ENCODE data around the gene DUS2. TPM values are rescaled to one million over a fixed set of nuclear protein-coding genes. Genes with fewer than 3 reads are reported as not detected.

DUS2 gene
- total RNA-seq, 2 experiments from 2014 or later: 19.9 to 32.4 TPM

DNA sequence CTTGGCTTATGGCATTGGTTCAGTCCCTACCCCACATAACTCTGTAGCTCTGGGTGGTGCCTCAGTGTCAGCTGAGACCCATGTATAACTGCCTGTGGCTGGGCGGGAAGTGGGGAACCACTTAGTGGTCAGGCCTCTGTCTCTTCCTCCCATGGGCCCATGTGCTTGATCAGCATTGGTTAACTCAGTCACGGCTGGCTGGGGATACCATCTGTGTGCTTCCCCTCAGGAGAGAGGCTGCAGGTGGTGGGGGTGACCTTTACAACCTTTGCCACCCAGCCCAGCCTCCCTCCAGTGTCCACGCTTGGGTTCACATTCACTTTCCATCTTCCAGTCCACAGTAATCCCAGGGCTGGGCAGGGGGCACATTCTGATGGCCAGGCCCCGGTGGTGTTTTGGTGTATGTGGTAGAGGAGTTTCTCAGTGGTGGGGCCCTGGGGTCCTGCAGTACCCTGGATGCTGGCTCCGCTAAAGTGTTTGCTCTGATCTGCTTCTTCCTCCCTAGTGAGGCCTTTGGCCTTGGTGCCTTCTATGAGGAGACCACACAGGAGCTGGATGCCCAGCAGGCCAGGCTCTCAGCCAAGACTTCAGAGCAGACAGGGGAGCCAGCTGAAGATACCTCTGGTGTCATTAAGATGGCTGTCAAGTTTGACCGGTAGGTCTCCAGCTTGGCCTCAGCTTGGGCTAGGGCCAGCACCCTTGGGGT, 51.9 kb downstream of the DUS2 start:
- no peak for TF ChIP-seq EZH2phosphoT487 (IDR thresholded peaks at IDR 0.05; ENCODE audit: borderline replicate concordance, low read depth, low read length)
- TF ChIP-seq, protein P1, sequence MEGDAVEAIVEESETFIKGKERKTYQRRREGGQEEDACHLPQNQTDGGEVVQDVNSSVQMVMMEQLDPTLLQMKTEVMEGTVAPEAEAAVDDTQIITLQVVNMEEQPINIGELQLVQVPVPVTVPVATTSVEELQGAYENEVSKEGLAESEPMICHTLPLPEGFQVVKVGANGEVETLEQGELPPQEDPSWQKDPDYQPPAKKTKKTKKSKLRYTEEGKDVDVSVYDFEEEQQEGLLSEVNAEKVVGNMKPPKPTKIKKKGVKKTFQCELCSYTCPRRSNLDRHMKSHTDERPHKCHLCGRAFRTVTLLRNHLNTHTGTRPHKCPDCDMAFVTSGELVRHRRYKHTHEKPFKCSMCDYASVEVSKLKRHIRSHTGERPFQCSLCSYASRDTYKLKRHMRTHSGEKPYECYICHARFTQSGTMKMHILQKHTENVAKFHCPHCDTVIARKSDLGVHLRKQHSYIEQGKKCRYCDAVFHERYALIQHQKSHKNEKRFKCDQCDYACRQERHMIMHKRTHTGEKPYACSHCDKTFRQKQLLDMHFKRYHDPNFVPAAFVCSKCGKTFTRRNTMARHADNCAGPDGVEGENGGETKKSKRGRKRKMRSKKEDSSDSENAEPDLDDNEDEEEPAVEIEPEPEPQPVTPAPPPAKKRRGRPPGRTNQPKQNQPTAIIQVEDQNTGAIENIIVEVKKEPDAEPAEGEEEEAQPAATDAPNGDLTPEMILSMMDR (conservative IDR thresholded peaks at IDR 0.05; ENCODE audit: low read length): no peak
- no TSS peak for BruUV-seq (replicated peaks)
- no peaks in the 10 kb centered on the region for H3K79me2 ChIP-seq (ENCODE audit: insufficient read depth, low read depth, low read length)
- peak overlapping the region; percentile 68 for H3K4me2 ChIP-seq (ENCODE audit: low read length)
- no peaks in the 10 kb centered on the region for H3K9me2 ChIP-seq (ENCODE audit: insufficient read depth, low read length)
- ChIA-PET CTCF (ENCODE audit: unreplicated experiment) (interaction anchor here (0.6 to 3.5 kb wide), 5 partner anchors 10 to 489 kb away, joined by 3 to 21 read pairs (median 3); partner anchors contain the start of genes NFATC3, PARD6A and PLA2G15), POLR2A (interaction anchor here (0.7 to 3.9 kb wide), 4 partner anchors 10 to 210 kb away, joined by 3 to 53 read pairs (median 4); partner anchors contain the start of gene NFATC3)
- peaks cover 92% of the 10 kb centered on the region for H3K4me1 ChIP-seq (ENCODE audit: insufficient read depth, low read length, poor library complexity, severe bottlenecking)
- H3K36me3 ChIP-seq (ENCODE audit: insufficient read depth, low read length): peaks cover 74% of the 10 kb centered on the region
- intact Hi-C loops (cut with micrococcal nuclease; ENCODE audit: unreplicated experiment): no loop called here
- H2AFZ ChIP-seq (ENCODE audit: low read length): no peak overlapping the region
- peak; percentile 99 for DNase-seq (ENCODE audit: low spot score)
- no peaks in the 10 kb centered on the region for H3K9me3 ChIP-seq (ENCODE audit: low read length)
- H4K20me1 ChIP-seq (ENCODE audit: insufficient read depth, low read length): no peaks in the 10 kb centered on the region
- peak overlapping the region; percentile 91 for H3K27ac ChIP-seq (ENCODE audit: low read depth, low read length, poor library complexity, severe bottlenecking)
- peak overlapping the region; percentile 43 for H3K4me3 ChIP-seq (ENCODE audit: low read depth, low read length, poor library complexity, severe bottlenecking)

DNA sequence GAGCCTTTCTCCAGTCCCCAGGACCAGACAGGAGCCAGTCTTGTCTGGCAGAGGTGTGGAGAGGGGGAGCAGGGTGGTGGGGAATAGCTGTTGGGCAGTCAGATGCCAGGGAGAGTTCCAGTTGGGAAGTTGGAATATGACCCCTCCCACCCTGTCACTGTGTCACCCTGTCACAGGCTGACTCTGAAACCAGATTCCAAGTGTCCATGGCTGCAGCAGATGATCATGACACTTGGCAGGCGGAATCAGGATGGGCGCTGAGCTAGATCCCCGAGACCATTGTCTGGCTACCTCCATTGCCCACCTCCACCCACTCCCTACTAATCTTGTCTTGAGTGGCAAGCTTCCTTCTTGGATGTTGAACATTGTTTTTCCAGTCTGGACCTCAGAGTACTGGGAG, 52.9 kb downstream of the DUS2 start:
- H3K79me2 ChIP-seq (ENCODE audit: insufficient read depth, low read depth, low read length): no peaks in the 10 kb centered on the region
- BruUV-seq (replicated peaks): no TSS peak
- no peak overlapping the region for H3K4me3 ChIP-seq (ENCODE audit: low read depth, low read length, poor library complexity, severe bottlenecking)
- ChIA-PET CTCF (ENCODE audit: unreplicated experiment) (interaction anchor here (3.5 kb wide), 1 partner anchor 9 kb away, joined by 21 read pairs; the partner anchor contains the start of gene NFATC3), POLR2A (interaction anchor here (0.7 to 3.9 kb wide), 4 partner anchors 9 to 769 kb away, joined by 3 to 53 read pairs (median 4); partner anchors contain the start of gene NFATC3)
- H3K4me1 ChIP-seq (ENCODE audit: insufficient read depth, low read length, poor library complexity, severe bottlenecking): peaks cover 89% of the 10 kb centered on the region
- H2AFZ ChIP-seq (ENCODE audit: low read length): no peak overlapping the region
- intact Hi-C loops (cut with micrococcal nuclease; ENCODE audit: unreplicated experiment): no loop called here
- peaks cover 72% of the 10 kb centered on the region for H3K36me3 ChIP-seq (ENCODE audit: insufficient read depth, low read length)
- H3K9me3 ChIP-seq (ENCODE audit: low read length): no peaks in the 10 kb centered on the region
- peak overlapping the region; percentile 68 for H3K4me2 ChIP-seq (ENCODE audit: low read length)
- H3K27ac ChIP-seq (ENCODE audit: low read depth, low read length, poor library complexity, severe bottlenecking): peak overlapping the region; percentile 91
- DNase-seq (ENCODE audit: low spot score): no peak
- TF ChIP-seq, protein P1 (conservative IDR thresholded peaks at IDR 0.05; ENCODE audit: low read length): no peak
- no peaks in the 10 kb centered on the region for H3K9me2 ChIP-seq (ENCODE audit: insufficient read depth, low read length)
- H4K20me1 ChIP-seq (ENCODE audit: insufficient read depth, low read length): no peaks in the 10 kb centered on the region

DNA sequence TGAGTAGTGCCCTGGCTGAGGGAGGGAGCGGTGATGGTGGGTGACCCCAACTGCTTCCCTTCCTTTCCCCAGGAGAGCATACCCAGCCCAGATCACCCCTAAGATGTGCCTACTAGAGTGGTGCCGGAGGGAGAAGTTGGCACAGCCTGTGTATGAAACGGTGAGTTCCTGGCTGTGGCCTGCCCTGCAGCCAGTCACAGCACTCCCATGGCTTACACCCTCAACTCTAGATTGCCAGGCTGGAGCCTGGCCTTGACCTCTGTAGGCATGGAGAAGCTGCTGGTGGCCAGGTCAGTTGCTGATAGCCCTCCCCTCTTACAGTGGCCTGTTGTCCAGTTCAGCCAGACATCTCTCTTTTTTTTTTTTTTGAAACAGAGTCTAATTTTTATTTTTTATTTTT, 53.5 kb downstream of the DUS2 start:
- Histone ChIP-seq H3K36me3 (ENCODE audit: insufficient read depth, low read length) (peaks cover 66% of the 10 kb centered on the region), H3K4me3 (ENCODE audit: low read depth, low read length, poor library complexity, severe bottlenecking) (no peak overlapping the region), H3K4me2 (ENCODE audit: low read length) (no peak overlapping the region), H3K9me2 (ENCODE audit: insufficient read depth, low read length) (no peaks in the 10 kb centered on the region), H3K27ac (ENCODE audit: low read depth, low read length, poor library complexity, severe bottlenecking) (peak overlapping the region; percentile 91), H3K9me3 (ENCODE audit: low read length) (no peaks in the 10 kb centered on the region), H2AFZ (ENCODE audit: low read length) (no peak overlapping the region), H3K79me2 (ENCODE audit: insufficient read depth, low read depth, low read length) (no peaks in the 10 kb centered on the region), H3K4me1 (ENCODE audit: insufficient read depth, low read length, poor library complexity, severe bottlenecking) (peaks cover 88% of the 10 kb centered on the region), H4K20me1 (ENCODE audit: insufficient read depth, low read length) (no peaks in the 10 kb centered on the region)
- CTCF ChIA-PET (ENCODE audit: unreplicated experiment): interaction anchor here (3.5 kb wide), 1 partner anchor 8 kb away, joined by 21 read pairs; the partner anchor contains the start of gene NFATC3
- no peak for TF ChIP-seq EZH2phosphoT487 (IDR thresholded peaks at IDR 0.05; ENCODE audit: borderline replicate concordance, low read depth, low read length)
- TF ChIP-seq, protein P1 (conservative IDR thresholded peaks at IDR 0.05; ENCODE audit: low read length): no peak
- no TSS peak for BruUV-seq (replicated peaks)
- POLR2A ChIA-PET: interaction anchor here (0.7 to 3.9 kb wide), 2 partner anchors 8 to 770 kb away, joined by 3 to 53 read pairs; partner anchors contain the start of gene NFATC3
- intact Hi-C loops (cut with micrococcal nuclease; ENCODE audit: unreplicated experiment): no loop called here
- DNase-seq (ENCODE audit: low spot score): no peak

Measured in OCI-LY7 (cell line).